Bronchial epithelial cell (primary cell): ENCODE measurements around the gene ZNF649. TPM values are rescaled to one million over a fixed set of nuclear protein-coding genes. Genes with fewer than 3 reads are reported as not detected.
"Not testable (repeated sequence)": the region's sequence is repeated elsewhere in the genome, so short reads cannot be mapped to it uniquely, and the experiment has no call there.

Source experiments
- DNase-seq: peaks from one replicate; pipeline ENCODE4 v3.0.0-alpha.2; 2010; ENCODE audit warnings: low read depth
- FAIRE-seq: peaks from 2 replicates; lab custom pipeline; 2011; peaks lifted over from hg19 to GRCh38; lab: Jason Lieb, UNC
- H3K27me3 ChIP-seq: 2 replicates; pipeline ENCODE4 v1.5.1; 2011; ENCODE audit warnings: low read length; ENCODE audit not compliant: control insufficient read depth, insufficient read depth
- H3K36me3 ChIP-seq: 2 replicates; pipeline ENCODE4 v1.5.1; 2011; ENCODE audit warnings: low read length; ENCODE audit not compliant: control insufficient read depth, insufficient read depth
- H3K4me3 ChIP-seq: 2 replicates; pipeline ENCODE4 v1.5.1; 2011; ENCODE audit warnings: mild to moderate bottlenecking, low read depth, low read length, control low read depth
- CTCF ChIP-seq: IDR thresholded peaks from 2 replicates; pipeline ENCODE4 v1.5.1; 2011; ENCODE audit warnings: mild to moderate bottlenecking, moderate library complexity, low read length, control low read depth, inconsistent platforms; ENCODE audit not compliant: insufficient read depth, severe bottlenecking
- total RNA-seq: library from RNA; depleted of rRNA; stranded (reverse); fragments of >200 nt; gene quantifications from 2 replicates; pipeline ENCODE4 v1.2.1, GENCODE V29; 2014

Gene ZNF649
- total RNA-seq, 1 donor from 2014 or later = 8.4 TPM

GRCh38 chr19:51919606-51920005 lies 14.8 kb upstream of the ZNF649 start:
- Histone ChIP-seq H3K36me3 (no peaks in the 10 kb centered on the region), H3K27me3 (no peaks in the 10 kb centered on the region), H3K4me3 (no peak overlapping the region)
- no peak for FAIRE-seq
- no peak for TF ChIP-seq CTCF
- DNase-seq = no peak

GRCh38 chr19:51916167-51916566 lies 11.3 kb upstream of the ZNF649 start:
- Histone ChIP-seq H3K27me3 (no peaks in the 10 kb centered on the region), H3K4me3 (no peak overlapping the region), H3K36me3 (no peaks in the 10 kb centered on the region)
- DNase-seq (no peak), FAIRE-seq (no peak)
- TF ChIP-seq CTCF = no peak

GRCh38 chr19:51915324-51915867 lies 10.6 kb upstream of the ZNF649 start:
- Histone ChIP-seq H3K36me3 (no peaks in the 10 kb centered on the region), H3K27me3 (no peaks in the 10 kb centered on the region), H3K4me3 (no peak overlapping the region)
- DNase-seq (no peak), FAIRE-seq (no peak)
- no peak for TF ChIP-seq CTCF

- DNase-seq, H3K36me3 ChIP-seq, FAIRE-seq, H3K27me3 ChIP-seq, H3K4me3 ChIP-seq: not testable (repeated sequence)
Measured at GRCh38 chr19:51907981-51908380, 3.2 kb upstream of the ZNF649 start.

GRCh38 chr19:51906108-51906507 lies 1.3 kb upstream of the ZNF649 start:
- H3K27me3 ChIP-seq, H3K4me3 ChIP-seq, DNase-seq, H3K36me3 ChIP-seq, FAIRE-seq: not testable (repeated sequence)

GRCh38 chr19:51905639-51906038 lies 822 bp upstream of the ZNF649 start:
- DNase-seq, H3K4me3 ChIP-seq, H3K27me3 ChIP-seq, H3K36me3 ChIP-seq, FAIRE-seq: not testable (repeated sequence)

GRCh38 chr19:51905206-51905605 lies 389 bp upstream of the ZNF649 start:
- DNase-seq (no peak), FAIRE-seq (no peak)
- no peak overlapping the region for H3K4me3 ChIP-seq
- H3K36me3 ChIP-seq = no peaks in the 10 kb centered on the region
- no peak for TF ChIP-seq CTCF
- no peaks in the 10 kb centered on the region for H3K27me3 ChIP-seq
